Measurements from ENCODE around the gene UQCRFS1. TPM values are rescaled to one million over a fixed set of nuclear protein-coding genes. Genes with fewer than 3 reads are reported as not detected.
A peak's percentile ranks its signal among the peaks of the same experiment; 100 is the strongest.

UQCRFS1 gene
- total RNA-seq, 1 donor from 2014 or later = 29.4 TPM

DNA sequence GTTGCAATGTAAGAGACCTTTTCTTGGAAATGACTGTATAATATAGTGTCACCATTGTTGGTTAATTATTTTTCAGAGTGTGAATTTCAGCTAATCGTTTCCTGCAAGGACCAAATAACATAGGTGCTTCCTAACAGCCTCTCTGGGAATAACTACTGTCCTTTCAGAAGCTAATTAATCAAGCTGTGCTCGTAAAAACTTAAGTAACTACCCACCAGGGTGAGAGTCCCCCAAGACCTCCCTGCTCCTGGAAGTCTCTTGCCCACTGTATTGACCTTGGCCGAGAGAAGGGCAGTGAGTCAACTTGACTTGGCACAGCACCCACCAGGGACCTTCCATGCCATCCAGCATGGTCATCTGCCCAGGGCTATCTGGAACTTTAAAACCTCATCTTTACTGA, 50.3 kb downstream of the UQCRFS1 start:
- DNase-seq (ENCODE audit: low spot score, unreplicated experiment) = no peak
- Mint-ChIP-seq H3K27me3 (no peaks in the 10 kb centered on the region), H3K27ac (peak overlapping the region; percentile 64), H3K36me3 (ENCODE audit: insufficient read depth) (no peaks in the 10 kb centered on the region), H3K4me3 (ENCODE audit: low read depth) (no peak overlapping the region), H3K4me1 (ENCODE audit: low read depth) (no peaks in the 10 kb centered on the region), H3K9me3 (ENCODE audit: low read depth) (peaks cover 5% of the 10 kb centered on the region)
- TF ChIP-seq, protein P1, sequence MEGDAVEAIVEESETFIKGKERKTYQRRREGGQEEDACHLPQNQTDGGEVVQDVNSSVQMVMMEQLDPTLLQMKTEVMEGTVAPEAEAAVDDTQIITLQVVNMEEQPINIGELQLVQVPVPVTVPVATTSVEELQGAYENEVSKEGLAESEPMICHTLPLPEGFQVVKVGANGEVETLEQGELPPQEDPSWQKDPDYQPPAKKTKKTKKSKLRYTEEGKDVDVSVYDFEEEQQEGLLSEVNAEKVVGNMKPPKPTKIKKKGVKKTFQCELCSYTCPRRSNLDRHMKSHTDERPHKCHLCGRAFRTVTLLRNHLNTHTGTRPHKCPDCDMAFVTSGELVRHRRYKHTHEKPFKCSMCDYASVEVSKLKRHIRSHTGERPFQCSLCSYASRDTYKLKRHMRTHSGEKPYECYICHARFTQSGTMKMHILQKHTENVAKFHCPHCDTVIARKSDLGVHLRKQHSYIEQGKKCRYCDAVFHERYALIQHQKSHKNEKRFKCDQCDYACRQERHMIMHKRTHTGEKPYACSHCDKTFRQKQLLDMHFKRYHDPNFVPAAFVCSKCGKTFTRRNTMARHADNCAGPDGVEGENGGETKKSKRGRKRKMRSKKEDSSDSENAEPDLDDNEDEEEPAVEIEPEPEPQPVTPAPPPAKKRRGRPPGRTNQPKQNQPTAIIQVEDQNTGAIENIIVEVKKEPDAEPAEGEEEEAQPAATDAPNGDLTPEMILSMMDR (IDR thresholded peaks at IDR 0.05; ENCODE audit: unreplicated experiment) = no peak

DNA sequence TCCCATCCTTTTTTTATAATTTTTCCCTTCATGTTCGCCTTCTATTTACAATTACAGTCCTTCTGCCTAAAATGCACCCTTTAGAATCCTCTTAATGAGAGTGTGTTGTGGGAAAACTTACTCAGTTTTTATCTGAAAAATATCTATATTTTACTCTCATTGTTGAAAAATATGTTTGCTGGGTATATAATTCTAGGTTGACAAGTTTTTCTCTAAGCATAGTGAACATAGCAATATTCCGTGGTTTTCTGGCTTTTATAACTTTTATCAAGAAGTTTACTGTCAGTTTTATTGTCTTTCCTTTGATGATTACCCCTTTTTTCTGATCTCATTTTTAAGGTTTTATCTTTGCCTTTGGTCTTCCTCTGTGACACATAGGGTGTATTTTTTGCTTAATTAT, 57.3 kb downstream of the UQCRFS1 start:
- H3K27me3 Mint-ChIP-seq = no peaks in the 10 kb centered on the region
- DNase-seq (ENCODE audit: low spot score, unreplicated experiment) = no peak
- no peak overlapping the region for H3K27ac Mint-ChIP-seq
- H3K4me1 Mint-ChIP-seq (ENCODE audit: low read depth) = no peaks in the 10 kb centered on the region
- no peak overlapping the region for H3K4me3 Mint-ChIP-seq (ENCODE audit: low read depth)
- TF ChIP-seq, protein P1 (IDR thresholded peaks at IDR 0.05; ENCODE audit: unreplicated experiment) = no peak
- H3K9me3 Mint-ChIP-seq (ENCODE audit: low read depth) = peaks cover 27% of the 10 kb centered on the region
- H3K36me3 Mint-ChIP-seq (ENCODE audit: insufficient read depth) = peaks cover 3% of the 10 kb centered on the region
